Liver (tissue), 9 donors: ENCODE results near the gene LRMDA. TPM values are rescaled to one million over a fixed set of nuclear protein-coding genes. Genes with fewer than 3 reads are reported as not detected.

ENCODE experiments used
- DNase-seq: peaks from one replicate; pipeline ENCODE4 v3.0.0-alpha.2; 2017; ENCODE audit warnings: low spot score
- H3K27ac ChIP-seq, 2 donors: one replicate each; pipeline ENCODE4 v1.7.0; 2013; ENCODE audit warnings: inconsistent platforms in 2 of 2, low read length in 2 of 2, control low read depth in 1 of 2, low read depth in 1 of 2, mild to moderate bottlenecking in 1 of 2
- H3K27me3 ChIP-seq, 4 donors: one replicate each; pipeline versions ENCODE4 v1.6.1 to v1.7.0; 2013; ENCODE audit warnings: low read length in 3 of 4, inconsistent platforms in 1 of 4, mild to moderate bottlenecking in 1 of 4, moderate library complexity in 1 of 4; ENCODE audit not compliant: control insufficient read depth in 4 of 4, insufficient read depth in 4 of 4
- H3K36me3 ChIP-seq, 4 donors: one replicate each; pipeline versions ENCODE4 v1.6.1 to v1.7.0; 2013; ENCODE audit warnings: low read length in 3 of 4, mild to moderate bottlenecking in 3 of 4, low read depth in 1 of 4, moderate library complexity in 1 of 4; ENCODE audit not compliant: control insufficient read depth in 4 of 4, insufficient read depth in 3 of 4
- H3K4me1 ChIP-seq, 4 donors: one replicate each; pipeline versions ENCODE4 v1.6.1 to v1.7.0; 2013; ENCODE audit warnings: low read length in 3 of 4, mild to moderate bottlenecking in 3 of 4, moderate library complexity in 1 of 4; ENCODE audit not compliant: control insufficient read depth in 4 of 4, insufficient read depth in 4 of 4
- H3K4me3 ChIP-seq, 3 donors: one replicate each; pipeline versions ENCODE4 v1.6.1 to v1.7.0; 2013; ENCODE audit warnings: low read length in 3 of 3, control low read depth in 1 of 3, low read depth in 1 of 3, mild to moderate bottlenecking in 1 of 3
- H3K9ac ChIP-seq, 2 donors: one replicate each; pipeline ENCODE4 v1.7.0; 2013; ENCODE audit warnings: low read length in 2 of 2, mild to moderate bottlenecking in 2 of 2, moderate library complexity in 2 of 2, control low read depth in 1 of 2, low read depth in 1 of 2
- H3K9me3 ChIP-seq, 4 donors: one replicate each; pipeline versions ENCODE4 v1.6.1 to v1.7.0; 2013; ENCODE audit warnings: low read length in 3 of 4; ENCODE audit not compliant: control insufficient read depth in 4 of 4
- EGR1 ChIP-seq, 2 donors: IDR thresholded peaks; 2 replicates each; pipeline ENCODE4 v1.6.1; 2016 to 2018; ENCODE audit warnings: antibody characterized with exemption in 2 of 2, low read depth in 2 of 2
- FOXA1 ChIP-seq: IDR thresholded peaks from 2 replicates; pipeline ENCODE4 v1.6.1; 2016; ENCODE audit warnings: antibody characterized with exemption
- GABPA ChIP-seq, 2 donors: IDR thresholded peaks in 1 of 2; conservative IDR thresholded peaks in 1 of 2; 2 replicates each; pipeline ENCODE4 v1.6.1; 2016; ENCODE audit warnings: antibody characterized with exemption in 2 of 2, mild to moderate bottlenecking in 1 of 2, moderate library complexity in 1 of 2
- HNF4A ChIP-seq, 2 donors: conservative IDR thresholded peaks; 2 replicates each; pipeline ENCODE4 v1.6.1; 2016; ENCODE audit warnings: antibody characterized with exemption in 2 of 2, mild to moderate bottlenecking in 2 of 2
- HNF4G ChIP-seq: IDR thresholded peaks from 2 replicates; pipeline ENCODE4 v1.6.1; 2016; ENCODE audit warnings: antibody characterized with exemption
- JUND ChIP-seq, 2 donors: IDR thresholded peaks; 2 replicates each; pipeline ENCODE4 v1.6.1; 2016; ENCODE audit warnings: antibody characterized with exemption in 2 of 2
- NR2F2 ChIP-seq: IDR thresholded peaks from 2 replicates; pipeline ENCODE4 v1.6.1; 2016; ENCODE audit warnings: antibody characterized with exemption
- RAD21 ChIP-seq, 2 donors: IDR thresholded peaks; 2 replicates each; pipeline ENCODE4 v1.6.1; 2016; ENCODE audit warnings: antibody characterized with exemption in 2 of 2, mild to moderate bottlenecking in 2 of 2
- REST ChIP-seq: IDR thresholded peaks from 2 replicates; pipeline ENCODE4 v1.6.1; 2016; ENCODE audit warnings: antibody characterized with exemption, mild to moderate bottlenecking
- TAF1 ChIP-seq: conservative IDR thresholded peaks from 2 replicates; pipeline ENCODE4 v1.6.1; 2016; ENCODE audit warnings: antibody characterized with exemption, mild to moderate bottlenecking
- YY1 ChIP-seq: IDR thresholded peaks from 2 replicates; pipeline ENCODE4 v1.6.1; 2016; ENCODE audit warnings: antibody characterized with exemption, mild to moderate bottlenecking
- ZBTB33 ChIP-seq: IDR thresholded peaks from 2 replicates; pipeline ENCODE4 v1.6.1; 2016; ENCODE audit warnings: antibody characterized with exemption
- WGBS: extraction: QIAGEN DNeasy Blood & Tissue Kit; methylation state at CpG from one replicate; pipeline ENCODE4 v1.1.7; 2013; 5-methylcytosine and 5-hydroxymethylcytosine counted together
- polyA plus RNA-seq, 2 donors: library from polyadenylated mRNA; stranded (reverse) in 1 of 2; unstranded in 1 of 2; fragments of 200-250 nt in 1 of 2; fragments of >200 nt in 1 of 2; fragmentation: Nextera tagmentation in 1 of 2; extraction: Ambion mirVana in 1 of 2; gene quantifications; one replicate each; pipeline versions ENCODE4 v1.2.1 to v1.2.3, GENCODE V29; 2013 to 2015
- total RNA-seq, 2 donors: library from RNA; depleted of rRNA; stranded (reverse); fragments of >200 nt; gene quantifications; one replicate each; pipeline ENCODE4 v1.2.3, GENCODE V29; 2014
- TF ChIP-seq, protein P1 (sequence below): IDR thresholded peaks from 2 replicates; pipeline ENCODE4 v1.6.1; 2016; ENCODE audit warnings: antibody characterized with exemption
- TF ChIP-seq, protein P2 (sequence below): fragments of 150-350 bp; IDR thresholded peaks from 2 replicates; pipeline ENCODE4 v1.5.1; 2017; ENCODE audit warnings: improper control_type of control experiment, low read depth, low read length; ENCODE audit not compliant: missing input control
- donor health status: healthy.
- donor health status: healthy.
- donor health status: healthy.
- donor health status: healthy.
- donor health status: healthy.

LRMDA gene
- total and polyA plus RNA-seq, 4 donors = 7.9 to 15.8 (median 11.3) TPM

- no peaks in the 10 kb centered on the region for H3K9me3 ChIP-seq
- 80% methylated on average over 5 of the region's 5 CpGs for WGBS
- DNase-seq = no peak
- H3K4me1 ChIP-seq = peaks cover 5 to 32% (median 23%) of the 10 kb centered on the region in 4 donors
- TF ChIP-seq, protein P1, sequence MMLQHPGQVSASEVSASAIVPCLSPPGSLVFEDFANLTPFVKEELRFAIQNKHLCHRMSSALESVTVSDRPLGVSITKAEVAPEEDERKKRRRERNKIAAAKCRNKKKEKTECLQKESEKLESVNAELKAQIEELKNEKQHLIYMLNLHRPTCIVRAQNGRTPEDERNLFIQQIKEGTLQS = no peak
- TF ChIP-seq YY1 (no peak), GABPA (IDR thresholded peaks at IDR 0.05 in 1 of 2, conservative IDR thresholded peaks at IDR 0.05 in 1 of 2) (no peak), EGR1 (IDR thresholded peaks at IDR 0.05; ENCODE audit: low read depth in 2 of 2) (no peak), FOXA1 (no peak), TAF1 (no peak), REST (no peak), ZBTB33 (no peak), HNF4A (conservative IDR thresholded peaks at IDR 0.05) (no peak), JUND (IDR thresholded peaks at IDR 0.05) (no peak), RAD21 (IDR thresholded peaks at IDR 0.05) (no peak)
- TF ChIP-seq, protein P2, sequence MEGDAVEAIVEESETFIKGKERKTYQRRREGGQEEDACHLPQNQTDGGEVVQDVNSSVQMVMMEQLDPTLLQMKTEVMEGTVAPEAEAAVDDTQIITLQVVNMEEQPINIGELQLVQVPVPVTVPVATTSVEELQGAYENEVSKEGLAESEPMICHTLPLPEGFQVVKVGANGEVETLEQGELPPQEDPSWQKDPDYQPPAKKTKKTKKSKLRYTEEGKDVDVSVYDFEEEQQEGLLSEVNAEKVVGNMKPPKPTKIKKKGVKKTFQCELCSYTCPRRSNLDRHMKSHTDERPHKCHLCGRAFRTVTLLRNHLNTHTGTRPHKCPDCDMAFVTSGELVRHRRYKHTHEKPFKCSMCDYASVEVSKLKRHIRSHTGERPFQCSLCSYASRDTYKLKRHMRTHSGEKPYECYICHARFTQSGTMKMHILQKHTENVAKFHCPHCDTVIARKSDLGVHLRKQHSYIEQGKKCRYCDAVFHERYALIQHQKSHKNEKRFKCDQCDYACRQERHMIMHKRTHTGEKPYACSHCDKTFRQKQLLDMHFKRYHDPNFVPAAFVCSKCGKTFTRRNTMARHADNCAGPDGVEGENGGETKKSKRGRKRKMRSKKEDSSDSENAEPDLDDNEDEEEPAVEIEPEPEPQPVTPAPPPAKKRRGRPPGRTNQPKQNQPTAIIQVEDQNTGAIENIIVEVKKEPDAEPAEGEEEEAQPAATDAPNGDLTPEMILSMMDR = no peak
- no peaks in the 10 kb centered on the region for H3K36me3 ChIP-seq
- no peak overlapping the region for H3K9ac ChIP-seq
- H3K27me3 ChIP-seq = no peaks in the 10 kb centered on the region
- peak overlapping the region in 1 of 2 donors; percentile 0 for H3K27ac ChIP-seq
- no peak overlapping the region for H3K4me3 ChIP-seq
These were observed 2.1 kb upstream of the LRMDA start for GRCh38 chr10:75429159-75429827.

GRCh38 chr10:75430000-75430763 lies 1.2 kb upstream of the LRMDA start:
- TF ChIP-seq NR2F2 = peak; percentile 78
- peak in 1 of 2 donors; percentile 30 for TF ChIP-seq RAD21 (IDR thresholded peaks at IDR 0.05)
- TF ChIP-seq, protein P2 = no peak
- no peak for TF ChIP-seq YY1
- TF ChIP-seq HNF4G = no peak
- Histone ChIP-seq H3K36me3 (no peaks in the 10 kb centered on the region), H3K4me1 (peaks cover 5 to 32% (median 23%) of the 10 kb centered on the region in 4 donors), H3K4me3 (no peak overlapping the region), H3K9me3 (no peaks in the 10 kb centered on the region), H3K27me3 (no peaks in the 10 kb centered on the region), H3K27ac (peak overlapping the region; percentile 0 to 80), H3K9ac (no peak overlapping the region)
- no peak for DNase-seq
- 62% methylated on average over 9 of the region's 9 CpGs for WGBS
